Measurements from ENCODE around the gene DYNLT4. TPM values are rescaled to one million over a fixed set of nuclear protein-coding genes. Genes with fewer than 3 reads are reported as not detected.

DYNLT4 gene
- total and polyA plus RNA-seq, 2 of the 13 experiments (the other 11 are each of a cell fraction or from before 2014, with no cell fraction given): 0.77 TPM; not detected in 1

- FAIRE-seq: no peak
- Histone ChIP-seq H3K9ac (ENCODE audit: insufficient read depth, low read depth, low read length) (peak within 1 kb of the TSS; percentile 44), H3K4me3 (replicated peaks in 1 of 3; ENCODE audit: insufficient read depth in 1 of 3, low read depth in 2 of 3, low read length in 3 of 3) (peak within 1 kb of the TSS; percentile 57 to 73 (median 62)), H3K27me3 (ENCODE audit: control insufficient read depth in 1 of 2, insufficient read depth in 2 of 2, low read length in 2 of 2) (no peaks in the 10 kb centered on the region), H4K20me1 (ENCODE audit: insufficient read depth, low read length) (no peaks in the 10 kb centered on the region), H3K9me3 (ENCODE audit: low read length) (no peaks in the 10 kb centered on the region), H2AFZ (ENCODE audit: low read length) (no peak within 1 kb of the TSS), H3K4me2 (ENCODE audit: low read depth, low read length) (peak within 1 kb of the TSS; percentile 95), H3K36me3 (replicated peaks in 1 of 2; ENCODE audit: control insufficient read depth in 1 of 2, insufficient read depth in 2 of 2, low read length in 2 of 2) (no peaks in the 10 kb centered on the region), H3K79me2 (ENCODE audit: insufficient read depth, low read length) (no peaks in the 10 kb centered on the region), H3K4me1 (ENCODE audit: insufficient read depth, low read length) (peaks cover 36% of the 10 kb centered on the region), H3K27ac (ENCODE audit: extremely low read length, insufficient read depth, low read length) (no peak within 1 kb of the TSS)
- peak; percentile 92 for ATAC-seq
- DNase-seq (ENCODE audit: low spot score): peak; percentile 55
- no TSS peak for BruUV-seq (replicated peaks)
- intact Hi-C loops (cut with micrococcal nuclease; ENCODE audit: unreplicated experiment) (no loop called here), in situ Hi-C loops (cut with HindIII; ENCODE audit: extremely low pct_ligation_motif_present, low pct_unique_long_range_greater_than_20kb) (loop anchor here (25.0 kb wide), 1 partner anchor 169 kb away; the partner anchor contains the start of genes HECTD3 and UROD)
- POLR2A ChIA-PET: interaction anchor here (1.1 to 2.5 kb wide), 9 partner anchors 11 to 167 kb away, joined by 3 to 13 read pairs (median 5); partner anchors contain the start of genes BTBD19, DYNLT4, HECTD3 and PLK3
- WGBS (ENCODE audit: low lambda C conversion rate): 24% methylated on average over 8 of the region's 72 CpGs
- CTCF ChIA-PET (ENCODE audit: low intra/inter-chr PET ratio, low total read pairs): no interaction called here
- TF ChIP-seq ZNF768 (CRISPR knock-in tag; IDR thresholded peaks at IDR 0.05) (peak; percentile 24; the same call in 1 of the 2 replicates), ISX (CRISPR knock-in tag; conservative IDR thresholded peaks at IDR 0.05) (no peak), ZNF747 (CRISPR knock-in tag; IDR thresholded peaks at IDR 0.05; ENCODE audit: borderline replicate concordance) (no peak), ATAD3A (CRISPR knock-in tag; IDR thresholded peaks at IDR 0.05) (no peak), CSRNP1 (CRISPR knock-in tag; IDR thresholded peaks at IDR 0.05) (no peak), ZKSCAN8 (CRISPR knock-in tag; IDR thresholded peaks at IDR 0.05; ENCODE audit: borderline replicate concordance) (no peak), ZNF468 (CRISPR knock-in tag; IDR thresholded peaks at IDR 0.05) (no peak), TSC22D2 (CRISPR knock-in tag; IDR thresholded peaks at IDR 0.05; ENCODE audit: borderline replicate concordance) (no peak), ZIK1 (CRISPR knock-in tag; IDR thresholded peaks at IDR 0.05; ENCODE audit: borderline replicate concordance, low read depth) (no peak), ZNF550 (CRISPR knock-in tag; IDR thresholded peaks at IDR 0.05; ENCODE audit: borderline replicate concordance) (no peak), SIX1 (CRISPR knock-in tag; IDR thresholded peaks at IDR 0.05; ENCODE audit: borderline replicate concordance) (no peak), JUND (CRISPR knock-in tag; IDR thresholded peaks at IDR 0.05) (no peak), ZNF143 (CRISPR knock-in tag; IDR thresholded peaks at IDR 0.05) (no peak), ZNF878 (CRISPR knock-in tag; IDR thresholded peaks at IDR 0.05) (no peak), NR2C2 (CRISPR knock-in tag; IDR thresholded peaks at IDR 0.05; ENCODE audit: borderline replicate concordance) (no peak), MLX (CRISPR knock-in tag; IDR thresholded peaks at IDR 0.05) (no peak)
- TF ChIP-seq, protein P1, sequence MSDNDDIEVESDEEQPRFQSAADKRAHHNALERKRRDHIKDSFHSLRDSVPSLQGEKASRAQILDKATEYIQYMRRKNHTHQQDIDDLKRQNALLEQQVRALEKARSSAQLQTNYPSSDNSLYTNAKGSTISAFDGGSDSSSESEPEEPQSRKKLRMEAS (IDR thresholded peaks at IDR 0.05): no peak; the same call in 1 of the 2 replicates
- TF ChIP-seq, protein P2, sequence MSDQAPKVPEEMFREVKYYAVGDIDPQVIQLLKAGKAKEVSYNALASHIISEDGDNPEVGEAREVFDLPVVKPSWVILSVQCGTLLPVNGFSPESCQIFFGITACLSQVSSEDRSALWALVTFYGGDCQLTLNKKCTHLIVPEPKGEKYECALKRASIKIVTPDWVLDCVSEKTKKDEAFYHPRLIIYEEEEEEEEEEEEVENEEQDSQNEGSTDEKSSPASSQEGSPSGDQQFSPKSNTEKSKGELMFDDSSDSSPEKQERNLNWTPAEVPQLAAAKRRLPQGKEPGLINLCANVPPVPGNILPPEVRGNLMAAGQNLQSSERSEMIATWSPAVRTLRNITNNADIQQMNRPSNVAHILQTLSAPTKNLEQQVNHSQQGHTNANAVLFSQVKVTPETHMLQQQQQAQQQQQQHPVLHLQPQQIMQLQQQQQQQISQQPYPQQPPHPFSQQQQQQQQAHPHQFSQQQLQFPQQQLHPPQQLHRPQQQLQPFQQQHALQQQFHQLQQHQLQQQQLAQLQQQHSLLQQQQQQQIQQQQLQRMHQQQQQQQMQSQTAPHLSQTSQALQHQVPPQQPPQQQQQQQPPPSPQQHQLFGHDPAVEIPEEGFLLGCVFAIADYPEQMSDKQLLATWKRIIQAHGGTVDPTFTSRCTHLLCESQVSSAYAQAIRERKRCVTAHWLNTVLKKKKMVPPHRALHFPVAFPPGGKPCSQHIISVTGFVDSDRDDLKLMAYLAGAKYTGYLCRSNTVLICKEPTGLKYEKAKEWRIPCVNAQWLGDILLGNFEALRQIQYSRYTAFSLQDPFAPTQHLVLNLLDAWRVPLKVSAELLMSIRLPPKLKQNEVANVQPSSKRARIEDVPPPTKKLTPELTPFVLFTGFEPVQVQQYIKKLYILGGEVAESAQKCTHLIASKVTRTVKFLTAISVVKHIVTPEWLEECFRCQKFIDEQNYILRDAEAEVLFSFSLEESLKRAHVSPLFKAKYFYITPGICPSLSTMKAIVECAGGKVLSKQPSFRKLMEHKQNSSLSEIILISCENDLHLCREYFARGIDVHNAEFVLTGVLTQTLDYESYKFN (CRISPR knock-in tag; conservative IDR thresholded peaks at IDR 0.05): 0 out of 2 replicates have a peak, but pooled peaks have one; percentile 25
Observed at GRCh38 chr1:44842862-44843655, 35.9 kb upstream of the DYNLT4 start, which contains the start of gene PTCH2. Gene PTCH2 (minus strand): TSS chr1:44843253. CDS start chr1:44842932, 321 bp downstream.
